GM19193 (cell line): Measurements from ENCODE around the gene FBXO42.

Experiments used
- POLR2A ChIP-seq: IDR thresholded peaks from 4 replicates; pipeline ENCODE4 v1.6.1; 2011; ENCODE audit not compliant: insufficient read depth, insufficient read length; ENCODE audit errors: extremely low read depth

The FBXO42 gene

DNA sequence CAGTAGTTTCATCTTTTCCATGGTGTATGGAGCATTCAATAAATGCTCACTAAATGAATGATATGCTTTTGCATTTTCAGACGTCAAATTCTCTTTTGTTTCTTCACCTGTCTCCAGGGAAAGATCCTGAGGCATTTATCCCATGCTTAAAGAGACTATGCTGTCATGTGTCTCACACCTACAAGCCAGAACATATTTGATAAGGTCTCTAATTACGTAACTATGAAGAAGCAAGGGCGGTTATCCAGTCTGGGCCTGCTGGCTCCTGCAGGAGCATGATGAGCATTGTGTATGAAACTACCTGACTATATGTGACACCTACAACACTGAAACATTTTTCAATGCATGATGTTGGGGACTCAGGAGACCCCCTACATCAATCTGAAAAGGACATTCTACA, 51.8 kb downstream of the FBXO42 start:
- TF ChIP-seq POLR2A = no peak

DNA sequence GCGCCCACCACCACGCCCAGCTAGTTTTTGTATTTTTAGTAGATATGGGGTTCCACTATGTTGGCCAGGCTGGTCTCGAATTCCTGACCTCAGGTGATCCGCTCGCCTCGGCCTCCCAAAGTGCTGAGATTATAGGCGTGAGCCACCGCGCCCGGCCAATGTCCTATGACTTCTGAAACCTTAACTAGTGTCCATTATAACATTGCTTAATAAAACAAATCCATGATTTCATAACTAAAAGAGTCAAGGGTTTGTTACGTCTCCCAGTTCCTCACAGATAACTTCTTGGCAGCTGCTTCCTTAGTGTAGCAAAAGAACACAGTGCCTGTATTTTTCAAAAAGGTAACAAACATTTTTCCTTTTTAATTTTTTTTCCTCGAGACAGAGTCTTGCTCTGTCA, 53.6 kb downstream of the FBXO42 start:
- TF ChIP-seq POLR2A = no peak

DNA sequence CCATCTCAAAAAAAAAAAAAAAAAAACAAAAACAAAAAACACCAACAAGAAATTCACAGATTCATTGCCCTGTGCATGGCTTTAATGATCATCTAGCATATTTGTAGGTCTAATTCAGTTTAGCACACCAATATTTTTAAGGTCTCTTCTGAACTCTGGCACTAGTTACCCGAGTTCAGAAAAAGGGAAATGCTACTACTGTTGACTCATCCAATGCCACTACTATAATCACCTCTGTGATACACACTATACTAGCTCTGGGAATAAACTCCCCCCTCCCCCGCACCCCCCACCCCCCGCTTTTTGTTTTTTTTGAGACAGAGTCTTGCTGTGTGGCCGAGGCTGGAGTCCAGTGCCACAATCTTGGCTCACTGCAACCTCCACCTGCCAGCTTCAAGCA, 55.6 kb downstream of the FBXO42 start:
- TF ChIP-seq POLR2A = no peak

DNA sequence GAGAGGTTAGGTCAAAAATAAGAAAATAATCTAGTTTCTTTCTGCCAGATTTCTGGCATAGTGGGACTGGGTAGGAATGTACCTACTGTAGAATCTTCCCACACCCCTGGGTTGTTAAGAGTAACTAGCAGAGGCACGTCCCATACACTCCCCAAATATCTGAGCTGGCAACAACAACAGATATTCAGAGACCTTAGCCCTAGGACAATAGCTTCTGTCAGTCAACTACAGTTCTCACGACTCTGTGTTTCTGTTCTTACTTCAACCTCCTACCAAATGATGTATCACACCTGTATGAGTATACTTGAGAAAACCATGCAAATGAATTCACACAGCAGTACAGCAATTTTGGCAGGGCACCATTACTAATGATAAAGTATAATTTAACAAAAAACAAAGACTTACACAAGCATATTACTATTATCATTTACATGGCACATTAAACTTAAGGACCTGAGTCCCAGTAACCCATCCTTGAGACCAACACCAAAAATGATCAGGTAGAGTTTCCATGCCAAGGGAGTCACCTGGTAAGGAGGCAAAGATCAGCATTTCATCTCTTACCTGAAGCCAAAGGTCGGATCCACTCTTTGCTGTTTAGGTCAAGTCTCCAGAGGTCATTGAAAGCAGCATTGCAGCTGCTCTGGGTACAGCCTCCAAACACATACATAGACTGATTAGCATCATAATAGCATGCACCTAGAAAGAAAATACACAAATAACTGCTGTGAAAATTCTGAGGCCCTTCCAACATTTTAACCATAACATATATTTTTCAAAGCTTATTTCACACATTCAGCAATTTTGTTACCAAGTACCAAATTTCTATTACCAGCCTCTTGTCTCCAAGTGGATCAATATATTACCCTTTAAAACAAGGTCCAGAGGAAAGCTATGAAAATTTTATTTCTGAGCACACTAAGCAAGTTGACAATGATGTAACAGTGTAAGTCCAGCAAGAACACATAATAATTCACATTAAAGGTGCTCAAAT, 57.8 kb downstream of the FBXO42 start:
- TF ChIP-seq POLR2A = no peak

DNA sequence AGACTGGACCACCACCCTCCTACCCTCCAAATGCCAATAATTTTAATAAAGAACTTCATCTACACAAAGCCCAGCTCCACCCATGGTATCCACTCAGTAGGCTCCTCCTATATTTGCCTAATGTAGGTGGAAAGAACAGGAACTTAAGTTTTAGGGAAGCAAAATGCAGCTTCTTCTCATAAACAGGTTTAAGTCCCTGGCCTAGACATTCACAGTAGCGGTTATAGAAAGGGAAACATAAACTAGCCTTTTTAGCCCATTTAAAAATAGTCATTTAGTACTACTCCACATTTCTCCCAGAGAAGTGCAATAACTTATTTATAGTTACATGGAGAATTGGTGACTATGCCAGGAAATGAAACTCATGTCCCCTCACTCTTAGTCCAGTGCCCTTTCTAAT, 58.7 kb downstream of the FBXO42 start:
- no peak for TF ChIP-seq POLR2A

DNA sequence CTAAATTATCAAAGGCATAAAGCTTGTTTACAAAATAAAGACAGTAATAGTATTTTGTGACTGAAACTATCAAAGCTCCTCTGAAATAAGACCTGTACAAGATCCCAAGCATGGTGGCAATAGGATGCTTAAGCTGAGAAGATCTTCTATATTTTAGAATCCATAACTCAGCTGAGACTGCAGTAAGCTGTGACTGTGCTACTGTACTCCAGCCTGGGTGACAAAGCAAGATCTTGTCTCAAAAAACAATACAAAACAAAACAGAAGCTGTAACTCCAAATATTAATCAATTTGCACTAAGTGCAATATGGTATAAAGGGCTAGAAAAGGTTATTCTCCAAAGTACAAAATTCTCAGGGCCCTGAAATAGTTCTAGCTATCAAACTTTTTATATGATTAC, 59.5 kb downstream of the FBXO42 start:
- TF ChIP-seq POLR2A = no peak

DNA sequence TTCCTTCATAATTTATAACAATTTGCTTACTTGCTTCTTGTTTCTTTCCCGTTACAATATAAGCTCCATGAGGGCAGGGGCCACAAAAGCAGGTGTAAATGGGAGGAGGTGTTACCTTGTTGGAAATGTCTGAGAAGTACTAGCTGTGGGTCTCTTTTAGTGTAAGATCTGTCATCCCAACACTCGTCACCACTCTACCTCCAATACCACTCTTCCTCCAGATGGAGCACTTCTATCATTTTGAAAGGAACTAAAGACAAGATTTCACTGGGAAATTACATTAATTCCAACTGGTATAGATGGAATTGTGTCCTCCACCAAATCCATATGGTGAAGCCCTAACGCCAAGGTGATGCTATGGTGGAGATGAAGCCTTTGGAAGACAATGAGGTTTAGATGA, 62.3 kb downstream of the FBXO42 start:
- TF ChIP-seq POLR2A = no peak

DNA sequence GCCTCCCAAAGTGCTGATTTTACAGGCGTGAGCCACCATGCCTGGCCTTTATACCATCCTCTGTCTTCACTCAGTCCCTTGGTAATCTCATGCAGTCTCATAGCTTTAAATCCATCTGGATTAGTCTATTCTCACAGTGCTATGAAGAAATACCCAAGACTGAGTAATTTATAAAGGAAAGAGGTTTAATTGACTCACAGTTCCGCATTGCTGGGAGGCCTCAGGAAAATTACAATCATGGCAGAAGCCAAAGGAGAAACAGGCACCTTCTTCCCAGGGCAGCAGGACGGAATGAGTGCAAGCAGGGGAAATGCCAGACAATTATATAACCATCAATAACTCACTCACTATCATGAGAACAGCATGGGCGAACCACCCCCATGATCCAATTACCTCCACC, 66.2 kb downstream of the FBXO42 start:
- no peak for TF ChIP-seq POLR2A

DNA sequence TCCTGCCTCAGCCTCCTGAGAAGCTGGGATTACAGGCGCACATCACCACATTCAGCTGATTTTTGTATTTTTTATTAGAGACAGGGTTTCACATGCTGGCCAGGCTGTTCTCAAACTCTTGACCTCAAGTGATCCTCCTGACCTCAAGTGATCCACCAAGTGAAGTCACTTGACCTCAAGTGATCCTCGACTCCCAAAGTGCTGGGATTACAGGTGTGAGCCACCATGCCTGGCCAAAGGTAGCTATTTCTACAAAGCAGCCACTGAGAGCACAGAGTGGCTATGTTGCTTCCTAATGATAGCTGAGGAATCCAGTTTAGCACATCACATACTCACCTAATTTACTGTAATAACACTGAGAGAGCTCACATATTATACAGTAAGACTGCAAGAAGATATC, 70.5 kb downstream of the FBXO42 start:
- no peak for TF ChIP-seq POLR2A

DNA sequence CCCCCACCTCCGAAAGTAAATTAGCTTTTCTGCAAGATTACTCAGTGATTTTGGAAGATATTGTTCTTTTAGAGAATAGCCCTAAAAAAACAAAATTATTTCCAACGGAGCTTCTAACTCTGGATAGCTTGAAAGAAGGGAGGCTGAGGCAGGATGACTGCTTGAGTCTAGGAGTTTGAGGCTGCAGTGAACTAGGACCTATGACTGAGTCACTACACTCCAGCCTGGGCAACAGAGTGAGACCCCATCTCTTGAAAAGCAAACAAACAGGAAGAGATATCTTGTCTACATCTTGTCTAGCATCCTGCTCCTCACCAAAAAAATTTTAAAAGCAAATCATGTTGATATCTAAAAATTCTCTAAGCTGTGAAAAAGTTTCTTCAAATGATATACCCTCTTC, 73.1 kb downstream of the FBXO42 start:
- no peak for TF ChIP-seq POLR2A

DNA sequence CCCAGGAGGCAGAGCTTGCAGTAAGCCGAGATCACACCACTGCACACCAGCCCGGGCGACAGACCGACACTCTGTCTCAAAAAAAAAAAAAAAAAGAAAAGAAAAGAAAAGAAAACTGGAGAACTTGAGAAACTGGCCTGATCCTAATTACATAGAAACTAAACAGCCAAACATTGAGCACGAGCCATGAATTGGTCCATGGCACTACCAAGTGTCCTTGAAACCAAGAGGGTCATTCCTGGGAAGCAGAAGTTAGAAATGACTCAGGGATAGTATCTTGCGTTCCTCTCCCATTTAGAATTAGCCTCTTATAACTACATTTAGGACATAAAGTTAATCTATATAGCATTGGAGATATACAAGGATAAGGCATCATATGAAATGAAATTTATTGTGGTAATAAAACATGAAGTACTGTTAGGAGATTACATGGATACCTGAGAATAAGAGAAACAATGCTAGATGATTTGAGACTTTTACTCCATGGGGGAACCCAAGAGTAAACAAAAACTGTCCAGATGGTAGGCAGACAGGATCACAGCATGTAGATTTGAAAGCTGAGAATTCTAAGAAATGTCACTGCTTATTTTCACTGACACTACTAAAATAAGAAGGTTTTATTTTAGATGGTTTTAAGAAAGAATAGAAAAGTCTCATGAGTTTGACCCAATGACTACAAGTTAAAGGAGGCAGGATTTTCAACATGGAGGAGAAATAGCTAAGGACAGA, 75.8 kb downstream of the FBXO42 start:
- TF ChIP-seq POLR2A = no peak

DNA sequence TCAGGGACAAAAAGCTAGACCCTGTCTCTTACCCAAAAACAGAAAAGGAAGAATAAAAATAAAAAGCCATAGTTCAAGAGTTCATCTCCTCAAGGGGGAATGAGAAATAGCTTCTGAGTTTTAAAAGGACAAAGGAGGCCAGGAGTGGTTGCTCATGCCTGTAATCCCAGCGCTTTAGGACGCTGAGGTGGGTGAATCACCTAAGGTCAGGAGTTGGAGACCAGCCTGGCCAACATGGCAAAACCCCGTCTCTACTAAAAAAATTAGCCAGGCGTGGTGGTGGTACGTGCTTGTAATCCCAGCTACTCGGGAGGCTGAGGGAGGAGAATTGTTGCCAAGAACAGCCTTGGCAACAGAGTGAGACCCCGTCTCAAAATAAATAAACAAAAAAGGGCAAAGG, 76.7 kb downstream of the FBXO42 start:
- TF ChIP-seq POLR2A = no peak

DNA sequence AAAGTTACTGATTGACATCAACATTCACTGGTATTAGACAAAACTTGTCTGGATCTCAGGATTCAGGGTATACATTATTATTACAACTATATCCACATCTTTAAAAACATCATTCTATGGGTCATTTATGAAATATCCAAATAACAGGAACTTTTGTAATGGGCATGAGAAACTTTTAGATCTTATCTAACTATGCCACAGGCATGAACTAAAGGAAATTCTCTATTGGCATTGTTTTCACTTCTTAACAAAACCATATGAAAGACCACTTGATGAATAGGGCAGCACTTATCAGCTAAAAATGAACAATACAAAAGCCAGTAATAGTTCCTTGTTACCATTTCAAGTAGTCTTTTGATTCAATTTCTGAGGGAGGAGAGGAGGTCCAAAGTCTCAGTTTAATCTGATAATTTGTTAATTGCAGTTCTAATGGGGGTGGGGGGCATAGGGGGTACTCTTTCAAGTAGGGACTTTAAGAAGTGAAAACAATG, 84.5 kb downstream of the FBXO42 start:
- TF ChIP-seq POLR2A = no peak

DNA sequence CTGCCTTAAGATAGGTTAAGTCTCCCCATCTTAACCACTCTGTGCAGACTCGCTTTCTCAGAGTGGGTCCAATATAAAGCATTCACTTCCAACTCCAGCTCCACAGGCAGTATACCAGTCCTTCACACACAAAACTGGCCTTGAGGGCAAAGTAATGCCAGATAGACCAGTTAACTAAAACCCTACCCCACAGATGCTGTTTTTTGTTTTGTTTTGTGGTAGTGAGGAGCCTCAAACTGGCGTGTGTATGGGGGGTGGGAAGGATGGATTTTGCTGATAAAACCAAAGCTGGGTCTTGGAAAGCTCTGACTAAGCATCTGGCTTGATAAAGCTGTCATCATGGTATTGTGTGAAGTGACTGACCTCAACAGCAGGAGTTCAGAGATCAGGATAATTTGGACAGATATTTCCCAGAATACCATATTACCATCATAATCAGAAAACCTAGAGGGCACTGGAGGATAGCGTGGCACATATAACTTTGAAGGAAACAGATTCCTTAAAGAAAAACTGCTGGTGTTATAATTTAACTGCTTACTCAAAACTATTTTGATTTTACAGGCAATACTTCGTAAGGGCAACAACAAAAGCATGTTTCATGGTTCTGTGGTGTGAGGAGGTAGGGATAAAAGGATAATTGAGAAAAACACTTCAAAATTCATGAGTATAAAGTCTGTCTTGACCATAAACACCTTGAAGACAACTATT, 85.7 kb downstream of the FBXO42 start:
- no peak for TF ChIP-seq POLR2A

DNA sequence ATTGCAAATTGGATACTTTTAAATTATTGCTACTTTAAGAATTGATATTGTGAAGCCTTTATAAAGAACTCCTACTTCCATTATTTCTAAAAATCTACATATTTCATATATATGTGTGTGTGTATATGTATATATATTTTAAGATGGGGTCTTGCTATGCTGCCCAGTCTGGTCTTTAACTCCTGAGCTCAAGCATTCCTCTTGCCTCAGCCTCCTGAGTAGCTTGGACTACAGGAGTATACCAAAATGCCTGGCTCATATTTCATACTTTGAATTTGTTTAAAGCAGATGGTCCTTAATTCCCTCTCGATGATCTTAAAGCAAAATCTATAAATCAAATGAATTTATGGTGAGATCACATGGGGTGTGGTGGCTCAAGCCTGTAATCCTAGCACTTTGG, 90.2 kb downstream of the FBXO42 start:
- no peak for TF ChIP-seq POLR2A
